HepG2 (cell line): ENCODE measurements around the gene RUSF1. TPM values are rescaled to one million over a fixed set of nuclear protein-coding genes. Genes with fewer than 3 reads are reported as not detected.
A peak's percentile ranks its signal among the peaks of the same experiment; 100 is the strongest.

ENCODE experiments used
- ARID2 ChIP-seq: sonication (generic); formaldehyde crosslinking; IDR thresholded peaks from 2 replicates; pipeline ENCODE4 v1.8.1; 2022; ENCODE audit warnings: mild to moderate bottlenecking, missing genetic modification reagents, borderline replicate concordance
- BHLHE40 ChIP-seq: IDR thresholded peaks from 2 replicates; pipeline ENCODE4 v1.6.1; 2011; ENCODE audit warnings: low read length, improper control_type of control experiment
- CREB1 ChIP-seq, 2 experiments: fragments of 450-650 bp in 1 of 2; IDR thresholded peaks; 2 replicates each; pipeline ENCODE4 v1.6.1; 2016 to 2017; ENCODE audit warnings: control low read depth in 1 of 2, mild to moderate bottlenecking in 1 of 2, missing compliant biosample characterization in 1 of 2, missing genetic modification characterization in 1 of 2
- HOXA7 ChIP-seq: sonication (generic); formaldehyde crosslinking; IDR thresholded peaks from 2 replicates; pipeline ENCODE4 v1.8.1; 2022; ENCODE audit warnings: mild to moderate bottlenecking, missing genetic modification reagents, moderate library complexity
- KAT2B ChIP-seq: fragments of 150-350 bp; IDR thresholded peaks from 2 replicates; pipeline ENCODE4 v1.6.1; 2014; ENCODE audit warnings: low read depth, low read length, borderline replicate concordance
- MBNL3 ChIP-seq: fragments of 250-450 bp; sonication (Bioruptor Pico); conservative IDR thresholded peaks from 2 replicates; pipeline ENCODE4 v1.8.0; 2022; ENCODE audit warnings: mild to moderate bottlenecking, inconsistent platforms
- NFE2L2 ChIP-seq: fragments of 150-350 bp; IDR thresholded peaks from 2 replicates; pipeline ENCODE4 v1.6.1; 2014; ENCODE audit warnings: low read length
- NFKB2 ChIP-seq: sonication (generic); formaldehyde crosslinking; IDR thresholded peaks from 2 replicates; pipeline ENCODE4 v1.4.0; 2020; ENCODE audit warnings: missing genetic modification reagents, borderline replicate concordance
- RBAK ChIP-seq: sonication (generic); formaldehyde crosslinking; IDR thresholded peaks from 2 replicates; pipeline ENCODE4 v1.5.1; 2020; ENCODE audit warnings: mild to moderate bottlenecking, missing genetic modification reagents
- SIN3A ChIP-seq: IDR thresholded peaks from 2 replicates; pipeline ENCODE4 v1.6.1; 2011; ENCODE audit warnings: low read depth, mild to moderate bottlenecking, control low read depth, low read length, borderline replicate concordance
- ZBTB3 ChIP-seq: sonication (generic); formaldehyde crosslinking; IDR thresholded peaks from 2 replicates; pipeline ENCODE4 v1.4.0; 2020; ENCODE audit warnings: low read depth, mild to moderate bottlenecking, moderate library complexity, missing genetic modification reagents, borderline replicate concordance
- ZNF329 ChIP-seq: sonication (generic); formaldehyde crosslinking; IDR thresholded peaks from 2 replicates; pipeline ENCODE4 v1.9.0; 2021; ENCODE audit warnings: low read depth, mild to moderate bottlenecking, missing genetic modification reagents
- ZNF343 ChIP-seq: sonication (generic); formaldehyde crosslinking; IDR thresholded peaks from 2 replicates; pipeline ENCODE4 v1.4.0; 2020; ENCODE audit warnings: mild to moderate bottlenecking, missing genetic modification reagents
- ZNF776 ChIP-seq: sonication (generic); formaldehyde crosslinking; IDR thresholded peaks from 2 replicates; pipeline ENCODE4 v1.4.0; 2020; ENCODE audit warnings: mild to moderate bottlenecking, missing genetic modification reagents
- polyA plus RNA-seq, 8 experiments: library from polyadenylated mRNA; depleted of rRNA in 3 of 8; stranded (reverse) in 7 of 8; unstranded in 1 of 8; fragments of >200 nt; fragmentation: Illumina TruSeq in 4 of 8; extraction: Trizol in 4 of 8; gene quantifications; 2 replicates each; pipeline versions ENCODE4 v1.2.1 to v1.2.3, GENCODE V29; 2011 to 2016; ENCODE audit warnings: low read depth in 4 of 8, missing spikeins in 1 of 8, mixed read lengths in 1 of 8; ENCODE audit not compliant: insufficient read depth in 1 of 8
- total RNA-seq, 5 experiments: library from RNA; depleted of rRNA; stranded (reverse); fragments of >200 nt; fragmentation: Illumina TruSeq; extraction: Trizol; gene quantifications; 2 replicates each; pipeline ENCODE4 v1.2.3, GENCODE V29; 2016; ENCODE audit warnings: low read depth in 1 of 5
- TF ChIP-seq, protein P1 (sequence below): IDR thresholded peaks from 2 replicates; pipeline ENCODE4 v1.6.1; 2016; ENCODE audit warnings: missing compliant biosample characterization, missing genetic modification reagents, borderline replicate concordance
- TF ChIP-seq, protein P2 (sequence below): IDR thresholded peaks from 2 replicates; pipeline ENCODE4 v1.6.1; 2018; ENCODE audit warnings: missing genetic modification reagents
- TF ChIP-seq, protein P3 (sequence below): sonication (generic); formaldehyde crosslinking; conservative IDR thresholded peaks from 2 replicates; pipeline ENCODE4 v1.4.0; 2020; ENCODE audit warnings: missing genetic modification reagents
- TF ChIP-seq, protein P4 (sequence below): IDR thresholded peaks from 2 replicates; pipeline ENCODE4 v1.6.1; 2016; ENCODE audit warnings: mild to moderate bottlenecking
- TF ChIP-seq, protein P5 (sequence below): IDR thresholded peaks from 2 replicates; pipeline ENCODE4 v1.6.1; 2018; ENCODE audit warnings: missing genetic modification reagents, mild to moderate bottlenecking, missing compliant biosample characterization
- TF ChIP-seq, protein P6 (sequence below): sonication (generic); formaldehyde crosslinking; IDR thresholded peaks from 2 replicates; pipeline ENCODE4 v1.4.0; 2020; ENCODE audit warnings: mild to moderate bottlenecking, low read depth, missing genetic modification reagents

RUSF1 gene
- total and polyA plus RNA-seq, 2 of the 13 experiments (the other 11 are each of a cell fraction or from before 2014, with no cell fraction given): 40.8 to 50.2 TPM

DNA sequence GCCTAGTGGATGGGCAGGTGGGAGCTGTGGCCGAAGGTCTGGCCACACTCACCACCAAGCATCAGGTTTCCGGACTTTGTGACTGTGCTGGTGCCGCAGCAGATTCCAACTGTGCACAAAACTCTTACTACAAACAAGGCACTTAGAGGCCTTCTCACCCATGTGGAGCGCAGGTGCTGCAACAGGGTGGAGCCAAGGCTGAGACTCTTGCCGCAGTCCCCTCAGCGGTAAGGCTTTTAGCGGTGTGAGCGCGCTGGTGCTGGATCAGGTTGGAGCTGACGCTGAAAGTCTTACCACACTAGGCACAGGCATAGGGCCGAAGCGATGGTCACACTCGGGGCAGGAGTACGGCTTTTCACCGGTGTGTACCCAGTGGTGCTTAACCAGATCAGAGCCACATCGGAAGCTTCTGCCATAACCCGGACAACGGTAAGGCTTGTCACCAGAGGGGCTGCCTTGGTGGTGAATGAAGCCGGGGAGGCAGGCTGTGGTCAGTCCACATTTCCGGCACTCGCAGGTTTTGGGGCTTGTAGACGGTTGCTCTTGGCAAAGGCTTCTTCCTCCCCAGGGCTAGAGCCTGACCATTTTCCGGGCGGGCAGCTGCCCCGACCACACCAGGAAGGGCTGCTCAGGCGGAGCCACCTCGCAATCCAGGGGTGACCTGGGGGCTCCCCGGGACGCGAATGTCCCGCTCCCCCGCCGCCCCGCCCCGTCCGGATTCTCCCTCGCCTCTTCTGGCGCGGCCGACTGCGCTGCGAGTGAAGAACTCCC is 49.9 kb downstream of the RUSF1 start (continued):
- TF ChIP-seq, protein P1, sequence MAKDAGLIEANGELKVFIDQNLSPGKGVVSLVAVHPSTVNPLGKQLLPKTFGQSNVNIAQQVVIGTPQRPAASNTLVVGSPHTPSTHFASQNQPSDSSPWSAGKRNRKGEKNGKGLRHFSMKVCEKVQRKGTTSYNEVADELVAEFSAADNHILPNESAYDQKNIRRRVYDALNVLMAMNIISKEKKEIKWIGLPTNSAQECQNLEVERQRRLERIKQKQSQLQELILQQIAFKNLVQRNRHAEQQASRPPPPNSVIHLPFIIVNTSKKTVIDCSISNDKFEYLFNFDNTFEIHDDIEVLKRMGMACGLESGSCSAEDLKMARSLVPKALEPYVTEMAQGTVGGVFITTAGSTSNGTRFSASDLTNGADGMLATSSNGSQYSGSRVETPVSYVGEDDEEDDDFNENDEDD (CRISPR knock-in tag): peak; percentile 74; the same call in 1 of the 2 replicates
- no peak for TF ChIP-seq MBNL3
- TF ChIP-seq CREB1 (IDR thresholded peaks at IDR 0.05): peak; percentile 39; the same call in 1 of the 2 replicates
- no peak for TF ChIP-seq CREB1 (CRISPR knock-in tag; IDR thresholded peaks at IDR 0.05)
- TF ChIP-seq, protein P2, sequence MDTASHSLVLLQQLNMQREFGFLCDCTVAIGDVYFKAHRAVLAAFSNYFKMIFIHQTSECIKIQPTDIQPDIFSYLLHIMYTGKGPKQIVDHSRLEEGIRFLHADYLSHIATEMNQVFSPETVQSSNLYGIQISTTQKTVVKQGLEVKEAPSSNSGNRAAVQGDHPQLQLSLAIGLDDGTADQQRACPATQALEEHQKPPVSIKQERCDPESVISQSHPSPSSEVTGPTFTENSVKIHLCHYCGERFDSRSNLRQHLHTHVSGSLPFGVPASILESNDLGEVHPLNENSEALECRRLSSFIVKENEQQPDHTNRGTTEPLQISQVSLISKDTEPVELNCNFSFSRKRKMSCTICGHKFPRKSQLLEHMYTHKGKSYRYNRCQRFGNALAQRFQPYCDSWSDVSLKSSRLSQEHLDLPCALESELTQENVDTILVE (CRISPR knock-in tag): peak; percentile 80; the same call in 1 of the 2 replicates
- no peak for TF ChIP-seq ZBTB3 (CRISPR knock-in tag)
- no peak for TF ChIP-seq KAT2B
- TF ChIP-seq RBAK: peak; percentile 84; the same call in 1 of the 2 replicates
- TF ChIP-seq, protein P3, sequence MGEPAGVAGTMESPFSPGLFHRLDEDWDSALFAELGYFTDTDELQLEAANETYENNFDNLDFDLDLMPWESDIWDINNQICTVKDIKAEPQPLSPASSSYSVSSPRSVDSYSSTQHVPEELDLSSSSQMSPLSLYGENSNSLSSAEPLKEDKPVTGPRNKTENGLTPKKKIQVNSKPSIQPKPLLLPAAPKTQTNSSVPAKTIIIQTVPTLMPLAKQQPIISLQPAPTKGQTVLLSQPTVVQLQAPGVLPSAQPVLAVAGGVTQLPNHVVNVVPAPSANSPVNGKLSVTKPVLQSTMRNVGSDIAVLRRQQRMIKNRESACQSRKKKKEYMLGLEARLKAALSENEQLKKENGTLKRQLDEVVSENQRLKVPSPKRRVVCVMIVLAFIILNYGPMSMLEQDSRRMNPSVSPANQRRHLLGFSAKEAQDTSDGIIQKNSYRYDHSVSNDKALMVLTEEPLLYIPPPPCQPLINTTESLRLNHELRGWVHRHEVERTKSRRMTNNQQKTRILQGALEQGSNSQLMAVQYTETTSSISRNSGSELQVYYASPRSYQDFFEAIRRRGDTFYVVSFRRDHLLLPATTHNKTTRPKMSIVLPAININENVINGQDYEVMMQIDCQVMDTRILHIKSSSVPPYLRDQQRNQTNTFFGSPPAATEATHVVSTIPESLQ: no peak
- no peak for TF ChIP-seq SIN3A
- TF ChIP-seq ARID2 (CRISPR knock-in tag): peak; percentile 89; the same call in 1 of the 2 replicates
- peak; percentile 92 for TF ChIP-seq NFKB2 (CRISPR knock-in tag)
- TF ChIP-seq ZNF776 (CRISPR knock-in tag): peak; percentile 82
- TF ChIP-seq, protein P4, sequence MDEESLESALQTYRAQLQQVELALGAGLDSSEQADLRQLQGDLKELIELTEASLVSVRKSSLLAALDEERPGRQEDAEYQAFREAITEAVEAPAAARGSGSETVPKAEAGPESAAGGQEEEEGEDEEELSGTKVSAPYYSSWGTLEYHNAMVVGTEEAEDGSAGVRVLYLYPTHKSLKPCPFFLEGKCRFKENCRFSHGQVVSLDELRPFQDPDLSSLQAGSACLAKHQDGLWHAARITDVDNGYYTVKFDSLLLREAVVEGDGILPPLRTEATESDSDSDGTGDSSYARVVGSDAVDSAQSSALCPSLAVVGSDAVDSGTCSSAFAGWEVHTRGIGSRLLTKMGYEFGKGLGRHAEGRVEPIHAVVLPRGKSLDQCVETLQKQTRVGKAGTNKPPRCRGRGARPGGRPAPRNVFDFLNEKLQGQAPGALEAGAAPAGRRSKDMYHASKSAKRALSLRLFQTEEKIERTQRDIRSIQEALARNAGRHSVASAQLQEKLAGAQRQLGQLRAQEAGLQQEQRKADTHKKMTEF (CRISPR knock-in tag): peak; percentile 79
- TF ChIP-seq, protein P5, sequence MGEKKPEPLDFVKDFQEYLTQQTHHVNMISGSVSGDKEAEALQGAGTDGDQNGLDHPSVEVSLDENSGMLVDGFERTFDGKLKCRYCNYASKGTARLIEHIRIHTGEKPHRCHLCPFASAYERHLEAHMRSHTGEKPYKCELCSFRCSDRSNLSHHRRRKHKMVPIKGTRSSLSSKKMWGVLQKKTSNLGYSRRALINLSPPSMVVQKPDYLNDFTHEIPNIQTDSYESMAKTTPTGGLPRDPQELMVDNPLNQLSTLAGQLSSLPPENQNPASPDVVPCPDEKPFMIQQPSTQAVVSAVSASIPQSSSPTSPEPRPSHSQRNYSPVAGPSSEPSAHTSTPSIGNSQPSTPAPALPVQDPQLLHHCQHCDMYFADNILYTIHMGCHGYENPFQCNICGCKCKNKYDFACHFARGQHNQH: peak; percentile 86
- peak; percentile 7 for TF ChIP-seq ZNF343 (CRISPR knock-in tag)
- peak; percentile 69; the same call in 1 of the 2 replicates for TF ChIP-seq ZNF329
- TF ChIP-seq, protein P6, sequence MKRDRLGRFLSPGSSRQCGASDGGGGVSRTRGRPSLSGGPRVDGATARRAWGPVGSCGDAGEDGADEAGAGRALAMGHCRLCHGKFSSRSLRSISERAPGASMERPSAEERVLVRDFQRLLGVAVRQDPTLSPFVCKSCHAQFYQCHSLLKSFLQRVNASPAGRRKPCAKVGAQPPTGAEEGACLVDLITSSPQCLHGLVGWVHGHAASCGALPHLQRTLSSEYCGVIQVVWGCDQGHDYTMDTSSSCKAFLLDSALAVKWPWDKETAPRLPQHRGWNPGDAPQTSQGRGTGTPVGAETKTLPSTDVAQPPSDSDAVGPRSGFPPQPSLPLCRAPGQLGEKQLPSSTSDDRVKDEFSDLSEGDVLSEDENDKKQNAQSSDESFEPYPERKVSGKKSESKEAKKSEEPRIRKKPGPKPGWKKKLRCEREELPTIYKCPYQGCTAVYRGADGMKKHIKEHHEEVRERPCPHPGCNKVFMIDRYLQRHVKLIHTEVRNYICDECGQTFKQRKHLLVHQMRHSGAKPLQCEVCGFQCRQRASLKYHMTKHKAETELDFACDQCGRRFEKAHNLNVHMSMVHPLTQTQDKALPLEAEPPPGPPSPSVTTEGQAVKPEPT: peak; percentile 79
- TF ChIP-seq BHLHE40: peak; percentile 74
- no peak for TF ChIP-seq HOXA7 (CRISPR knock-in tag)
- no peak for TF ChIP-seq NFE2L2
